GM19099 (cell line): ENCODE measurements around the gene FRAS1.

Experiments
- POLR2A ChIP-seq: IDR thresholded peaks from 3 replicates; pipeline ENCODE4 v1.6.1; 2011; ENCODE audit warnings: low read depth; ENCODE audit not compliant: insufficient read length; ENCODE audit errors: extremely low read depth

The FRAS1 gene

GRCh38 chr4:78129383-78130108, 72.4 kb downstream of the FRAS1 start:
- TF ChIP-seq POLR2A: no peak

GRCh38 chr4:78131403-78131802, 74.3 kb downstream of the FRAS1 start:
- TF ChIP-seq POLR2A: no peak

- no peak for TF ChIP-seq POLR2A
These were observed 79.3 kb downstream of the FRAS1 start for GRCh38 chr4:78136109-78137081.

- no peak for TF ChIP-seq POLR2A
These were observed 80.4 kb downstream of the FRAS1 start for GRCh38 chr4:78137532-78137931.

- no peak for TF ChIP-seq POLR2A
These were observed 81.1 kb downstream of the FRAS1 start for GRCh38 chr4:78138252-78138651.

- no peak for TF ChIP-seq POLR2A
These were observed 86.5 kb downstream of the FRAS1 start for GRCh38 chr4:78143634-78144033.

GRCh38 chr4:78145008-78145407, 87.9 kb downstream of the FRAS1 start:
- TF ChIP-seq POLR2A: no peak

- no peak for TF ChIP-seq POLR2A
These were observed 88.5 kb downstream of the FRAS1 start for GRCh38 chr4:78145622-78146021.

GRCh38 chr4:78149751-78150542, 92.8 kb downstream of the FRAS1 start:
- no peak for TF ChIP-seq POLR2A

- TF ChIP-seq POLR2A: no peak
These were observed 93.4 kb downstream of the FRAS1 start for GRCh38 chr4:78150543-78150864.

- TF ChIP-seq POLR2A: no peak
These were observed 95.7 kb downstream of the FRAS1 start for GRCh38 chr4:78152795-78153194.

- no peak for TF ChIP-seq POLR2A
These were observed 98.0 kb downstream of the FRAS1 start for GRCh38 chr4:78154972-78155590.

- TF ChIP-seq POLR2A: no peak
These were observed 98.5 kb downstream of the FRAS1 start for GRCh38 chr4:78155616-78156105.

- TF ChIP-seq POLR2A: no peak
These were observed 99.4 kb downstream of the FRAS1 start for GRCh38 chr4:78156520-78156919.

- no peak for TF ChIP-seq POLR2A
These were observed 105.2 kb downstream of the FRAS1 start for GRCh38 chr4:78162342-78162741.

- no peak for TF ChIP-seq POLR2A
These were observed 105.7 kb downstream of the FRAS1 start for GRCh38 chr4:78162821-78163220.
